Activated CD8-positive, alpha-beta memory T cell treated with anti-CD3 and anti-CD28 coated beads for 4 hours (primary cell): ENCODE measurements around the gene TIA1.
"Not testable (repeated sequence)": the region's sequence is repeated elsewhere in the genome, so short reads cannot be mapped to it uniquely, and the experiment has no call there.

Source experiments
- DNase-seq, 2 donors: peaks; one replicate each; pipeline ENCODE4 v3.0.0-alpha.2; 2020; ENCODE audit warnings: low read depth in 2 of 2

TIA1 gene

DNA sequence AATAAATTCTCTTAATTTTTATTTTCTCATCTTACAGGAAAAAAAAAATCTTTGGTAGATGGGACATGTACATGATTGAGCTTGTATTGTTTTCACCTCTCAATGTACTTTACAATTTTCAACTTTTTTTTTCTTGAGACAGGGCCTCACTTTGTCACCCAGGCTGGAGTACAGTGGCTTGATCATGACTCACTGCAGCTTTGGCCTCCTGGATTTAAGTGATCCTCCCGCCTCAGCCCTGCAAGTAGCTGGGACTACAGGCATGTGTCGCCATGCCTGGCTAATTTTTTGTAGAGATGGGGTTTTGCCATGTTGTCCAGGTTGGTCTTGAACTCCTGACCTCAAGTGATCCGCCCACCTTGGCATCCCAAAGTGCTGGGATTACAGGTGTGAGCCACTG is 25.1 kb downstream of the TIA1 start:
- not testable (repeated sequence) for DNase-seq

DNA sequence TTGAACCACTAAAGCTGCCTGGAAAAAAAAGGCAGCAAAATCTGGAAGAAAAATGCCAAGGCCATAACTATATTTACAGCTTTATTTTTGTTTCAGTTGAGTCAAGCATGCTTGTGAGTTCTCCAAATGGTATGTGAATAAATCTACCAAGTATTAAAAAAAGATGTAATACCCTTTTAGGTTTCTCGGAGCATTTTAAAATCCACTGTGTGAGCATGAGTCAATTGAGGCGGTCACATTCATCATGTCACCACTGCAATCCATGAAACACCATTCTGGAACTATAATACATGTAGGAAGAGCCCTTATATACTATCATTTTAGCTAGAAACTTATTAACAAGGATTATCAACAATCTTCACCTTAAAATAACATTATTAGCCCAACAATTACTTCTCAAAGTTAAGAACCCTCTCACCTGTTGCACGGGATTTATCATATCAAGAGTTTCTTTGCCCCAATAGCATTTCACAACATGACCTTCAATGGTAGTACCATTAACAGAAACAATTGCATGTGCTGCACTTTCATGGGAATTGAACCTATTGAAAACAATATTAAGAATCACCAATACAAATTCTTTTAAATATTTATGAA is 33.4 kb downstream of the TIA1 start:
- no peak for DNase-seq

DNA sequence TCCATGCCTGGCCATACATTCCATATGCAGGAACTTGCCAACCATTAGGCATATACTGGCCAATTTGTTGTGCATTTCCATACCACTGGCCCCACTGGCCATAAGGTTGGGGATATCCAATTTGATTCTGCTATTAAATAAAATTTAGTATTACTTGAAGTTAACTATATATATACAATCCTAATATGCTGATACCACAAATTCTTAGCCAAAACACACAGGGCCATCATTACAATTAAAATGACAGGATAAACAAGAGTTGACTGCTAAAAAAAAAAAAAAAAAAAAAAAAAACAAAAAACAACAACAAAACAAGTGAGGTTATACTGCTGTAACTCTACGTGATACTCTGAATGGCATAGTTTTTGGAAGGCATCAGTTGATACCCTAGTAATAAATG is 34.1 kb downstream of the TIA1 start:
- DNase-seq: no peak

DNA sequence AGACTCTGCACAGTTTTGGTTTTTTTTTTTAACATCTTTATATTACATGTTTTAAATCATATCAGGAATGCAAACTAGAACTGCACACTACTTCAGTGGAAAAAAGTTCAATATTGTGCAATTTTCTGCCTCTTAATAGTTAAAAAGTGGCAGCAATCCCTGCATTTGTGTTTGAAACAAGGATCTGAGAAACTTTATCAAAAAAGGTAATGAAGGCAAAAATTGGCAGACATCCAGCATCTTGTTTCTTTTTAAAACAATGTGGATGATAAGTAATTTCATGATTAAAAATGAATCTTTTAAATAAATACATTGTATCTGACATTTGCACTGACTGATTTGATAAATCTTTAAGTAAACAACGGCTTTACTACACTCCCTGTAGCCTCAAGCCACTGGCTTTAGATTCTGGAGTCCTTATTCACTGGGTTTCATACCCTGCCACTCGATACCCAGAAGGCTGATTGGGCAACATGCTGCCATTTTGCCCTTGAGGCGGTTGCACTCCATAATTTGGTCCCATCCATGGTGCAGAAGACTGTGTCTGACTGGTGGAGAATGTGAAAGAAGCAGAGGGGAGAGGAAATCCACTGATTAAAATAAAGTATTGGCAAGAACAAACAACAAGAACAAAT is 36.0 kb downstream of the TIA1 start:
- no peak for DNase-seq

DNA sequence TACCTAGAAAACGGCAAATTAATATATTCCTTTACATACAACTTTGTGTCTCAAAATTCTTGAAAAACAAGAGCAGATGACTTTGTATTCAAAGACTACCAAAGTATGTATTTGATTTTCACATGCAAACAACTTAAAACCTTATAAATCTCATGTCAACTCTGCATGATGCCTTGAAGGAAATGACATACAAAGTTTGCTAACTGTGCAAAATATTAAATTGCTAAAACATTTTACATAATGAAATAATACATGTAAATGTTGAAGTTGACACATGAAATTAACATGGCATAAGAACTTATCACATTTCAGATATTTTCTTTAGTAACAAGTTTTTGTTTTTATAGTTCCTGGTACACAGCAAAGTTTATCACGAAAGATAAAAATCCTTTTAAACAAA is 36.8 kb downstream of the TIA1 start:
- DNase-seq: no peak

DNA sequence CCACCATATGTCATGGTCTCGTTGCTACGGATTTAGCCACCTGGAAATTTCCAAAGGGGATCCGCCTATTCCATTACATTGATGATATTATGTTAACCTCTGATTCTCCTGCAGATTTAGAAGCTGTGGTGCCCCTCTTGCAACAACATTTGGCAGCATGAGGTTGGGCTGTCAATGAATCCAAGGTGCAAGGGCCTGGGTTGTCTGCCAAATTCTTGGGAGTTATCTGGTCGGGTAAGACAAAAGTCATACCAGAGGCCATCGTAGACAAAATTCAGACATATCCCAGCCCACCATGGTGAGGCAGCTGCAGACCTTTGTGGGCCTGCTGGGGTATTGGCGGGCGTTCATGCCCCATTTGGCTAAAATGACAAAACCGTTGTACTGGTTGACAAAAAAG is 44.0 kb downstream of the TIA1 start:
- DNase-seq: no peak

DNA sequence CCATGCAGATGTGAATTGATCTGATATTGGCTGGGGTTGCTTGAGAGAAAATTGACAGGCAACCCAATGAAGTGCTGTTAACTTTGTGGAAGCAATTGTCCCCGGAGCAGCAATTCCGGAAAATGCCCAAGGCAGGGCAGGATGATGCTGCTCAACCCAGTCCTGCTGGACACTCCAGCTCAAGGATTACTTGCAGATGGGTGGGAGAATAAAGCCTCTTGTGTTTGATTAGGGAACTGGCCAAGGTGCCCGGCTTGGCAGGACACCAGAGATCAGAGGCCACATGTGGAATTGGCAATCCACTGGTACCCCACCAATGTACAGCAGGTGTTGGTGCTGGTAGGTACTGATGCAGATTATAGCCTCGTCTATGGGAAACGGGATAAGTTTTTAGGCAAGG is 45.3 kb downstream of the TIA1 start:
- DNase-seq: no peak

DNA sequence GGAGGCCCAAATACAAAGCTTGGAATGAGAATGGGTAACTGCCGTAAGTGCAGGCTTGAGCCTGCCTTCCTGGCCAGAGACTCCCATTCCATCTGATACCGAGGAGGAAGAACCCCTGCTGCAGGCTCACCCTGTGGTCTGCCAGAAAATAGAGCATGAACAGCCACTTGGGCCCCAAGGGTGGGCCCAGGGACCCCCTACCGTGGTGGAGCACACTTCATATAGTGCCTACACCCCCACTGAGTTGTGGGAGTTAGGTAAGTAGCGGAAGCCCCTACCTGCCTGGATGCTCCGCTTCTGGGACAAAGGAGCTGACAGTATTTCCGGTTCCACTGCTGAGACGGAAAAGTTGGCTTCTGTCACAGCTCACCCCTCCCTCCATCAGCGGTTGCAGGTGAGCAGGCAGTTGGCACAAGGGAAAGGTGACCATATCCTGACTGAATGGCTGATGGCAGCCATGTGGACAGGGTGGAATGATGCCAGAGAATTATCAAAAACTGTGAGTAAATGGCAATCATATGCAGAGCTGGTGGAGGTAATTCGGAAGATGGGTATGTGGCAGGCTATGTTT is 46.1 kb downstream of the TIA1 start:
- DNase-seq: no peak

DNA sequence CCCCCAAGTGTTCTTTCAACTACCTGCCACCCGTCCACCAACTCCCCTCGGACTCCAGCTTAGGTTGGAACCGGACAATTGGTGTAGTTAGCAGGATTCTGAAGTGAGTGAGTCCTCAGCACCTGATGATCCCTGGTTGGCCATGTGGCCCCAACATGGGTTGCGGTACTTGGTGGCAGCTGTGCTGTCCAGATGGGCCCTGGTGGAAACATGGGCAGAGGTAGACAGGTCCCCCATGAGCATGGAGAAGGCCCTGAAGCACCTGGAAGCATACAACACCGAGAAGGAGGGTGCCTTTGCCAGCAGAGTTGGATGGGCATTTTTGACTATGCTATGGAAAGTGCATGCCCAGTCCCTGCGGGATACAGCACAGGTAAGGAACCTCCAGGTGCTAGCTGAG is 46.6 kb downstream of the TIA1 start:
- no peak for DNase-seq

DNA sequence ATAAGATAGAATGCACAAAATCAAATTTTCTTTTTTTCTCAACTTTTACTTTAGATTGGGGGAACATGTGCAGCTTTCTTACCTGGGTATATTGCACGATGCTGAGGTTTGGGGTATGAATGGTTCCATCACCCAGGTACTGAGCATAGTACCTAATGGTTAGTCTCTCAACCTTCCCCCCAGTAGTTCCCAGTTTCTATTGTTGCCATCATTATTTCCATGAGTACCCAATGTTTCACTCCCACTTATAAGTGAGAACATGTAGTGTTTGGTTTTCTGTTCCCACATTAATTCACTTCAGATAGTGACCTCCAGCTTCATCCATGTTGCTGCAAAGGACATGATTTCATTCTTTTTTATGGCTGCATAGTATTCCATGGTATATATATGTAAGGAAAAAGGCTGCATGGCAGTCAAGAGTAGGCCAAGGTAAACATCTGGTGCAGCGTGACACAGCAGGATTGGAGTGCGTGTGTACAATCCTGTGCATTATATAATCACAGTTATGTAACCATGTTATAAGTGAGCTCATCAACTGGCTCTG is 47.1 kb downstream of the TIA1 start:
- no peak for DNase-seq

DNA sequence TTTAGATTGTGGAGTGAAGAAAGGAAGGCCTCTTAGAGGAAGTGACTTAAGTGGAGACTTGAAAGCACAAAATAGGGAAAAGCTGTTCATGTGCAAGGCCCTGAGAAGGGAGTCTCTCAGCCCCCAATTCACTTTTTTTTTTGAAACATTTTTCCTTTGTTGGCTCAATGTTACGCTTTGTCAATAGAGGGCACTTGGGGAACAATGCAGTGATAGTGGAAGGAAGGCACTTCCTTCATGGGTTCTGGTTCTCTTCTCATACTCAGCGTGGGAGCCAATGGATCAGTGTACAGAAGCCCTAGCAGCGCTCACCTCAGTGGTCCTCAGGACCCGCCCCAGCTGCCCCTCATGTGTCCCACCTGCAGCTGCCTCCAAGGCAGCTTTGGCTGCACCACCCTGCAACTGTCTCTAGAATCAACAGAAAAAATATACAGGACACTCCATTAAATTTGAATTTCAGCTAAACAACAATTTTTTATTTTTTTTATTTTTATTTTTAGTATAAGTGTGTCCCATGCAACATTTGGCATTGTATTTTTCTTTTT is 49.0 kb downstream of the TIA1 start:
- no peak for DNase-seq

DNA sequence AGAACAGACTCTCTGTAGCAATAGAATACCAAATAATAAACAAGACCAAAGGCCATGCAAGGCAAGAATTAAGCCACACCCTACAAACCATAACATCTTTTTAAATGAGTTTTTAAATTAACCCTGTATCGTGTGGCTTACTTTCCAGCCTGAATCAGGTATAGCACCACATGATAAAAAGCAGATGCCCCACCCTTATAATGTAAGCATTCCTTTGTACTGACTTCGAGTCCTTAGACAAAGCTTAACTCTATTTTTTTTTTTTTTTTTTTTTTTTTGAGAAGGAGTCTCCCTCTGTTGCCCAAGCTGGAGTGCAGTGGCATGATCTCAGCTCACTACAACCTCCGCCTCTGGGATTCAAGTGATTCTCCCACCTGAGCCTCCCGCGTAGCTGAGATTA is 55.9 kb downstream of the TIA1 start:
- no peak for DNase-seq

DNA sequence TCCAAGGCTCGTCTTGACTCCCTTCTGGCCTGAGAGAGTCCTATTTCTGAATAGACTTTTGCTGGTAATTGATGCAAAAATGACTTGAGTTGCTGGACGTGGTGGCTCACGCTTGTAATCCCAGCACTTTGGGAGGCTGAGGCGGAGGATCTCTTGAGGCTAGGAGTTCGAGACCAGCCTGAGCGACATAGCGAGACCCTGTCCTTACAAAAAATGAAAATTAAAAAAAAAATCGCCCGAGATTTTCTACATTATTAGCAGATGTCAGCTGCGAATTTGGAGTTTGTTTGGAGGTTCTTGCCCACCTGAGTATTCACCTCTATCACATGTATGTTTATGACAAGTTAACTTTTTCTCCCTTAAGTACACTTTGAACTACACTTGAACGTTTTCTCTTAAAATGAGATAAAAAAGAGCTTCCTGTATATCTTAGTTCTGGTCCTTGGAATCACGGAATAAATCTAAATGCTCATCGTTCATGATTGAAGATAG is 57.1 kb downstream of the TIA1 start:
- no peak for DNase-seq

DNA sequence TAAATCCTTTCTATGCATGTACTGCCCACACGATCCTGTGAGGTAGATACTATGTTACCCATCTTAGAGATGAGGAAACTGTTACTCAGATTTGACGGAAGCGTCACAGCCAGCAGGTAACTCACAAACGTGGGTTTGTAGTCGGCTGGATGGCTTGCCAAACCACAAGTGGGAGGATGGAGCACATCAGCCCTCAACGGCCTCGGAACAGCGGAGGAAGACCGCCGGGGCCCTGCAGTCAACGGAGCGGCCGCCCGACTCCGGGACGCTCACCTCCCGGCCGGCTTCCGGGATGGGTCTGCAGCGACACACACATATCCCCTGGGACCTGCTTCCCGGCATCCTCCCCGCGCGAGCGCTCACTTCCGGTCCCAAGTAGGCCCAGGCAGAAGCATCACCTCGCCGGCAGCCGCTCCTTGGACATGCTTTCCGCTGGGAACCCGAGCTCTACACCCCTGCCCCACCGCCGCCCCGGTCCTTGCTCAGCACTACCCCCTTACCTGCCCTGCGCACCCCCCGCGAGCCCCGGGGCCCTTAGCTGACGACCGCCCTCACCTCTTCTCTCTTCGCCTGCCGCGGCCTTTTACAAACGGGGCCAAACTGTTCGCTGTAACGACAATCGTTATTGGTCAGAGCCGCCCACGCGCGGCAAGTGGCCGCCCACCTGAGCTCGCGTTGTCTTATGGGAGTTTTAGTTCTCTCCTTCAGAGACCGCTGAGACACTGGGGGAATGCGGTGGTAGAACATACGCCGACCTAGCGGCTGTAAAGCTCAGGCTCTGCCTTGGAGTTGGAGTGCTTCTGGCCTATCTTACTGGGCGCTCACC is 57.8 kb downstream of the TIA1 start, which contains the start of gene C2orf42:
C2orf42 (minus strand) TSS at position 602 of the 826 bp plus-strand sequence. CDS start 9,034 bp downstream, outside the sequence.
- peak; percentile 92 to 97 for DNase-seq

DNA sequence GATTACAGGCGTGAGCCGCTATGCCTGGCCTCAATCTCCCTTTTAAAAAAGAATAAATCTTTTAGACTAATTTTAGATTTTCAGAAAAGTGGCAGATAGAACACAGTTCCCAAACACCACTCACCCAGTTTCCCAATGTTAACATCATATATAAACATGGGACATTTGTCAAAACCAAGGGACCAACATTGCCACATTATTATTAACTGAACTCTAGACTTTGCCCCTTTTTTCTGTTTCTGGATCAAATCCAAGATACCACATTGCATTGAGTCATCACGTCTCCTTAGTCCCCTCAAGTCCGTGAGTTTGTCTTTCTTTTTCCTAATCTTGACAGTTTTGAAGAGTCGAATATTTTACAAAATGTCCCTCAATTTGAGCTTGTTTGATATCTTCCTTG is 60.0 kb downstream of the TIA1 start:
- no peak for DNase-seq

DNA sequence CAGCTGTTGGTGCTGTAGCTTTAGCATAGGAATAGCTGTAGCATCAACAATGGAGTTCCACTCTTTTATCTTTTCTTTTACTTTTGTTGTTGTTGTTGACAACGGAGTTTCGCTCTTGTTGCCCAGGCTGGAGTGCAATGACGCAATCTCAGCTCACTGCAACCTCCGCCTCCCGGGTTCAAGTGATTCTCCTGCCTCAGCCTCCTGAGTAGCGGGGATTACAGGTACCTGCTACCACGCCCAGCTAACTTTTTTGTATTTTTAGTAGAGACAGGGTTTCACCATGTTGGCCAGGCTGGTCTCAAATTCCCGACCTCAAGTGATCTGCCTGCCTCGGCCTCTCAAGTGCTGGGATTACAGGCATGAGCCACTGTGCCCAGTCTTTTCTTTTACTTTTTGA is 61.3 kb downstream of the TIA1 start:
- DNase-seq: not testable (repeated sequence)

DNA sequence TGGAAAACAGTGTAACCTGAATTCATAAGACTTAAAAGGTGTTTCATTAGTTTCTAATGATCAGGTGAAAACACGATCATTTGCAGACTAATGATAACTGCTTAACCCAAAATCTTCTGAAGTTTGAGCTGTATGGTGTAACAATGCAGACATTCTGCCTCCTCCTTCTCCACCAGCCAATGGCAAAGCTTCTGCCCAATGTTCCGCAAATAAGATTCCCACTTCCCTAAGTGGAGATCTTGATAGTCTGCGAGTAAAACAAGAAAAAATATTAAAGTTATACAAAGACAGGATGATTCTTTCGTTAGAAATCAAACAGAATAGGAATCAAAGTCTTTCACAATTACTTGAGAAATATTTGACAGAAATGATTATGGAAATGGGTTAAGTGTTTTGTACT is 65.7 kb downstream of the TIA1 start:
- no peak for DNase-seq

DNA sequence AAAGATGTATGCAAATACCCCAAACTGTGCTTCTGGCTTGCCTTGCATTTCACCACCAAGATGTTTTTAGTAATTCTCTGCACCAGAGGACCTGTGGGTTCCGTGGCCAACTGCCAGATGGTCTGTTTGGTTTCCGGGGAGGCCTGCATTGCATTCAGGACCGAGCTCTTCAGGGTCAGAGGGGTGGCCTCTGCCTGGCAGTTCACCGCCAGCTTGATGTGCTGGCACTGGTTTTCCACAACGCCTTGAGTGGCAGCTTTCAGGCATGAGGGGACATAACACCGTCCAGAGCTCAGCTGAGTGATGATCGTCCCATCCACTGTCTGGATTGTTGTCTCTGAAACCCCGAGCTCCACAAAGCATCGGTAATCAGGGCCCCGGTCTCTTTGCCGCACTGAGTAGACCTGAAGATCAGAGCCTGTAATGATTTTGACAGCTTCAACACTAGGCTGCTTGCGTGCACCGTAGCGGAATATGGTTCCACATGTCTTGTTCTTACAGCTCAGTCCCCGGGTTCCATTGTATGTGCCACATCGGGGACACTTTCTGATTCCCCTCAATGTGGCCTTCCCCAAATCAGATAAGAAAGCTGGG is 67.0 kb downstream of the TIA1 start:
- DNase-seq: no peak

DNA sequence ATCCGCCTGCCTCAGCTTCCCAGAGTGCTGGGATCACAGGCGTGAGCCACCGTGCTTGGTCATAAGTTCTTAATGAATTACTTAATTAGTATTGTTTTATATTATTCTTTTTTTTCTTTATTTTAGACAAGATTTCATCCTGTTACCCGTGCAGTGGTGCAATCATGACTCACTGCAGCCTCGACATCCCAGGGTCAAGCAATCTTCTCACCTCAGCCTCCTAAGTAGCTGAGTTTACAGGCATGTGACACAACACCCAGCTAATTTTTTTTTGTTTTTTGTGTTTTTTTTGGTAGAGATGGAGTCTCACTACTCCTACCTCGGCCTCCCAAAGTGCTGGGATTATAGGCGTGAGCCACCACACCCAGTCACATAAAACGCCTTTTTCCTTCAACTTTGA is 74.9 kb downstream of the TIA1 start:
- no peak for DNase-seq

DNA sequence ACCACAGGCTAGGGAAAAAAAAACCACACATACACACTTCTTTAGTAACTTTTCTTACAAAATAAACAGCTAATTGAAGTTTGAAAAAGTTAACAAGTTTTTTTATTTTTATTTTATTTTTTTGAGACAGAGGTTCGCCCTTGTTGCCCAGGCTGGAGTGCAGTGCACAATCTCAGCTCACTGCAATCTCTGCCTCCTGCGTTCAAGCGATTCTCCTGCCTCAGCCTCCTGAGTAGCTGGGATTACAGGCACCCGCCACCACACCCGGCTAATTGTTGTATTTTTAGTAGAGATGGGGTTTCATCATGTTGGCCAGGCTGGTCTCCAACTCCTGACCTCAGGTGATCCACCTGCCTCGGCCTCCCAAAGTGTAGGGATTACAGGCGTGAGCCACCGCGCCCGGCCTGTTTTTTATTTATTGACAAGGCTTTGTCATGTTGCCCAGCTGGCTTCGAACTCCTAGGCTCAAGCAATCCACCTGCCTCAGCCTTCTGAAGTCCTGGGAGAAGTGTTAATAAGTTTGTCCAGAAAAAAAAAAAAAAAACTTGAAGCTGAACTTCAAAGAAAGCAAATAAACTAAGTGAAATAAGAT is 78.7 kb downstream of the TIA1 start:
- not testable (repeated sequence) for DNase-seq

DNA sequence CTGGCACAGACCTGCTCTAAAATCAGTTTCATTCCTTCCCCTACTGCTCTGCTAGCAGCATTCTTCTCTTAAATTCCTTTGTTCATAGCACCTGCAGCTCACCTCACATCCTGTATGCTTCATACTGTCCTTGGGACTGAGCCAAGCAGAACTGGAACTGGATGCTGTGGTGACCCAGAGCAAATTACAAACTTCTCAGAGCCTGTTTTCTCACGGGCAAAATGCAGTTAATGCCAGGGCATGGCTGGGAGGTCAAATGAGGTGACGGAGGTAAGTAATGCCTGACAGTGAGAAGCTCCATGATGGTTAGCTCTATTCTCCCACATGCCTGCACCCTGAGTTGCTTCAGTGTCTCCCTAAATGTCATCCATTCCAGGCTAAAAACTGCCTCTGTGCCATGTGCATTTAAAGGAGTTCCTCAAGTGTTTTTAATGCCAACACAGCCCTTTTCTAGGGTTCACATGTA is 87.3 kb downstream of the TIA1 start:
- no peak for DNase-seq
